Measurements from ENCODE around the gene LMF2.

The LMF2 gene

GRCh38 chr22:50486561-50487289 lies 20.8 kb downstream of the LMF2 start, which contains the start of gene MIOX:
TSS of gene MIOX (plus strand) at chr22:50486859. CDS start at chr22:50486898, 39 bp downstream.
- no peak for DNase-seq
- in situ Hi-C loops (cut with MboI; ENCODE audit: low pct_unique_long_range_greater_than_20kb, low sequenced_read_pairs), result loop anchor here (10.0 kb wide), 1 partner anchor 52 kb away; no protein-coding TSS in a partner anchor

DNA sequence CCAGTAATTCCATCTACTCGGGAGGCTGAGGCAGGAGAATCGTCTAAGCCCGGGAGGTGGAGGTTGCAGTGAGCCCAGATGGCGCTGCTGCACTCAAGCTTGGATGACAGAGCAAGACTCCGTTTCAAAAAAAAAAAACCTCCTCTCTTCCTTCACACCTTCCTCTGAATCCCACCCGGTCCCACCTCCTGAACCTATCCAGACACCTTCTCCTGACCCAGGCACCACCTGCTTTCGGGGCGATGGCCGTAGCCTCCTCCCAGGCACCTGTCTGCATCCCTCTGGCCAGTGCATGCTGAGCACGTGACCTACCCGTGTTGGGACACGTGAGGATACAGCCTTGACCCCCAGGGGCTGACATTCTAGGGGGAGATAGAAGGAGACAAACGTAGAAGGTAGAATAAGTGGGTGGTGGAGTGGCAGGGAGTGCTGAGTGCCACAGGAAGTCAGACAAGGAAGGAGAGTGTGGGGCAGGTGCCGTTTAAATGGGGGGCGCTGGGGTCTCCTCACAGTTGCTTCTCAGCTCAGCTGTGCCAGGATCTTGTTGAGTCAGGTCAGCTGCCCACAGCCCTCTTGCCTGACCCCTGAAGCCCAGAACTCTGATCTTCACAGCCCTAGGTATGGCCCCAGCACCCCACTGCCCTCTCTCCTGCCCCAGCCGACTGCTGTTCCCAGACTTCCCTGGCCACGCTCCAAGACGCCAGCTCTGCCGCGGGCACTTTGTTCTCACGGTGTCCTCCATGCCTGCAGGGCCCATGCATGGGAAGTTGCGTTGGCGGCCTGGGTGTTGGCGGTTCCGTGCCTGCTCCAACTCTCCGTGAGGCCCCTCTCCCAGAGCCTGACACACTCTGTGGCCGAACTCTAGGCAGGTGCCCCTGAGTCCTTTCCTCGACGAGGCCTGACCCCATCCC lies 22.0 kb downstream of the LMF2 start:
- in situ Hi-C loops (cut with MboI; ENCODE audit: low pct_unique_long_range_greater_than_20kb, low sequenced_read_pairs), result loop anchor here (10.0 kb wide), 1 partner anchor 51 kb away; no protein-coding TSS in a partner anchor
- DNase-seq, result no peak

DNA sequence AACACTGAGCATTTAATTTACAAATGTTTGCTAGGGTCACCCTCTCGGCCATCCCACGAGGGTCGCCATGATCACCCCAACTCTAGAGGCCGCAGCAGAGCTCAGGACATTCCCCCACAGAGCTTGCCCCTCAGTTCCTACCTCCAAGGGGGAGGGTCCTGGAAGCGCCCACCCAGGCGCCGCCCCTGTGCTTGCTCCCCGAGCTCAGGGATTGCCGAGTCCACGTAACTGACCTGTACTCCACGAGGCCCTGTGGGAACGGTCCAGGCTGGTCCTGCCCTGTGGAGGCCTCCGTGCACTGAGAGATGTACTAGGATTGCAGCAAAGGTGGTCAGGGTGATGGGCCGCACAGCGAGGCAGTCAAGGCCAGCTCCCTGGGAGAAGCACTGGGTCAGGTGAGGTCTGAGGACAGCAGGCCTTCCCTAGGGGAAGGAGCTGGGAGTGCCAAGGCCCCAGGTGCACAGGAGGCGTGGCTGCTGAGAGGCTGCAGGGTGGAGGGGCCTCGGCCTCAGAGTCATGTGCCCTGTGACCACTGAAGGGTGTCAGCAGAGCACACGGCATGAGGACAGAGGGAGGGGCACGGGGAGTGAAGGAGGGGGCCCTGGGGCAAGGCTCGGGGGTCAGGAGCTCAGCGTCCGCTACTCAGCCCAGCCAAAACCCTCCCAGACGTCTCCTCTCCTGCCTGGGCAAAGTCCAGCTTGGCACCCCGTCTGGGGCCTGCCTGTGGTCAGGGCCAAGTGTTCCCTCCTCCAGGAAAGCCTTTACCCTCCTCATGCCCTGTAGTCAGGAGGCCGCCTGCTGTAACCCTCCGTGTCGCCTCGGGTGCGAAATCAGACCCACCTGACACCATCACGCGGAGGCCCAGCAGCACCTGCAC lies 23.3 kb downstream of the LMF2 start:
- in situ Hi-C loops (cut with MboI; ENCODE audit: low pct_unique_long_range_greater_than_20kb, low sequenced_read_pairs), result loop anchor here (10.0 kb wide), 1 partner anchor 49 kb away; no protein-coding TSS in a partner anchor
- DNase-seq, result no peak

- DNase-seq, result no peak
- in situ Hi-C loops (cut with MboI; ENCODE audit: low pct_unique_long_range_greater_than_20kb, low sequenced_read_pairs), result loop anchor here (10.0 kb wide), 1 partner anchor 49 kb away; no protein-coding TSS in a partner anchor
Measured at GRCh38 chr22:50483556-50483955, 23.9 kb downstream of the LMF2 start.

- in situ Hi-C loops (cut with MboI; ENCODE audit: low pct_unique_long_range_greater_than_20kb, low sequenced_read_pairs), result loop anchor here (10.0 kb wide), 1 partner anchor 48 kb away; no protein-coding TSS in a partner anchor
Measured at GRCh38 chr22:50483106-50483505, 24.4 kb downstream of the LMF2 start.

GRCh38 chr22:50482107-50483074 lies 25.1 kb downstream of the LMF2 start:
- DNase-seq, result no peak
- in situ Hi-C loops (cut with MboI; ENCODE audit: low pct_unique_long_range_greater_than_20kb, low sequenced_read_pairs), result loop anchor here (10.0 kb wide), 1 partner anchor 48 kb away; no protein-coding TSS in a partner anchor

More at GRCh38 chr22:50483106-50483505, 24.4 kb downstream of the LMF2 start:
- no peak for DNase-seq

DNA sequence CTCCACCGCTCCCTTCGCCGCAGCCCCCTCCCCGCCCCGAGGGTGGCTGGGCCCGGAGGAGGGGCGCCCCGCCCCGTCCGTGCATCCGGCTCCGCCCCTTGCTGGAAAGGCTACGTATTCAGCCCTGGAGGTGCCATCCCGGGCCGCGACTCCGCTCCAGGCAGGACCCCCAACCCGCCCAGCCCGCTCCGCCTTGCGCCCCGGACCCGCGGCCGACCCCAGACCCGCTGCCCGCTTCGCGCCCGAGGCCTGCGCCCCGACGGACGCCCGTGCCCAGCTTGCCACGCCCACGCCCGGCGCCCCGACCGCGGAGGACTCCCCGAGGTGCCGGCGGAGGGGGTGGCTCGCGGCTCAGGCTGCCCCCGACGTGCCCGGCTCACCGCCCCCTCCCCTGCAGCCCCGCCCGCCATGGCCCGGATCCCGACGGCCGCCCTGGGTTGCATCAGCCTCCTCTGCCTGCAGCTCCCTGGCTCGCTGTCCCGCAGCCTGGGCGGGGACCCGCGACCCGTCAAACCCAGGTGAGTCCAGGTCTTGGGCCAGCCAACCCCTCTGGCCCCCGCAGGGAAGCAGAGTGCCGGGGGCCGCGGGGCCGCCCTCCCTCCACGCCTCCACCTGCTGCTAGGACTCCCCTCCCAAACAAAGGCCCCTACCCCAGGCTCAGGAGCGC lies 25.9 kb downstream of the LMF2 start, which contains the start of gene ADM2:
TSS of gene ADM2 (plus strand) at position 104 of the 667 bp plus-strand sequence. CDS start at position 409, 305 bp downstream.
- in situ Hi-C loops (cut with MboI; ENCODE audit: low pct_unique_long_range_greater_than_20kb, low sequenced_read_pairs), result loop anchor here (10.0 kb wide), 1 partner anchor 47 kb away; no protein-coding TSS in a partner anchor
- no peak for DNase-seq

- DNase-seq, result no peak
- in situ Hi-C loops (cut with MboI; ENCODE audit: low pct_unique_long_range_greater_than_20kb, low sequenced_read_pairs), result loop anchor here (10.0 kb wide), 1 partner anchor 46 kb away; no protein-coding TSS in a partner anchor
Measured at GRCh38 chr22:50481045-50481439, 26.5 kb downstream of the LMF2 start.

- DNase-seq, result no peak
- in situ Hi-C loops (cut with MboI; ENCODE audit: low pct_unique_long_range_greater_than_20kb, low sequenced_read_pairs), result loop anchor here (10.0 kb wide), 1 partner anchor 45 kb away; no protein-coding TSS in a partner anchor
Measured at GRCh38 chr22:50479721-50480120, 27.8 kb downstream of the LMF2 start.

GRCh38 chr22:50477923-50478322 lies 29.6 kb downstream of the LMF2 start:
- DNase-seq, result no peak
- in situ Hi-C loops (cut with MboI; ENCODE audit: low pct_unique_long_range_greater_than_20kb, low sequenced_read_pairs), result no loop called here

GRCh38 chr22:50476868-50477267 lies 30.6 kb downstream of the LMF2 start:
- DNase-seq, result no peak
- in situ Hi-C loops (cut with MboI; ENCODE audit: low pct_unique_long_range_greater_than_20kb, low sequenced_read_pairs), result no loop called here

GRCh38 chr22:50475652-50476002 lies 31.9 kb downstream of the LMF2 start:
- in situ Hi-C loops (cut with MboI; ENCODE audit: low pct_unique_long_range_greater_than_20kb, low sequenced_read_pairs), result no loop called here
- DNase-seq, result no peak

DNA sequence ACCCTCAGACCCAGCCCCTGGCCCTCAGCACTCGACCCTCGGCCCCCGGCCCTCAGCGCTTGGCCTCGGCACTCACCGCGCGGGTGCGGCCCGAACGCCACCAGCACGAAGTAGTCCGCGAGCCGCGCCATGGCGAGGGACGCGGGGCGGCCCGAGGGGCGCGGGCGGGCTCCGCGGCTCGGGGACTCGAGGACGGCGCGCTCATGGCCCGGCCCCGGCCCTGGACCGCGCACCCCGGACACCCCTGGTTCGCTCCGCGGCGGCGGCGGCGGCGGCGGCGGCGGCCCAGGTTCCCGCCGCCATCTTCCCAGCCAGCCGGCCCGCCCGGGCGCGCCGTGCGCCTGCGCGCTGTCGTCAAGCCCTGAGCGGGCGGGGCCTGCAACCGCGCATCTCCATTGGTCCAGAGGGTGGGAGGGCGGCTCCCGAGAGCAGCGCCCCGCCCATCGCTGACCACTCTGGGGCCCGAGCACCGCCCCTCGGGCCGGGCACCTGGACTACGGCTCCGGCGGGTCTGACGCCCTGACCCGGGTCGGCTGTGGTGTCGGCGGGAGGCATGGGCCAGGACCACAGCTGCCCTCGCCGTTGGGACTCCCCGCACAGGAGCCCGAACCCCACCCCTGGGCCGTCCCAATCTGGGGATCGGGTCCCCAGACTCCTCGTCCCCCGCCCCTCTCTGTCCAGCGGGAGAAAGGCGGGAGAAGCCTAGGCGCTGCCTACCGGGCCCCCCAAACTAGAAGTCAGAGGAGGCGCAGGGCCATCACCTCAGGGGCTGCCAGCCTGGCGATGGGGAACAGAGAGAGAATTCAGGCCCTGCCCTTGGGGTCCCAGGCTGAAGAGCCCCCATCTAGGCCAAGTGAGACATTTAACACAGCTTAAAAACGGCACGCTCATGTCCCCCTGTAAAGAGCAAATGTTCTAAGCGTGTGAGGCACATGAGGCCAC lies 32.5 kb downstream of the LMF2 start, which contains the start of gene SBF1:
TSS of gene SBF1 (minus strand) at position 326 of the 942 bp plus-strand sequence. CDS start at position 131, 195 bp downstream.
- DNase-seq, result peak; percentile 83
- in situ Hi-C loops (cut with MboI; ENCODE audit: low pct_unique_long_range_greater_than_20kb, low sequenced_read_pairs), result no loop called here

GRCh38 chr22:50473855-50474671 lies 33.4 kb downstream of the LMF2 start:
- in situ Hi-C loops (cut with MboI; ENCODE audit: low pct_unique_long_range_greater_than_20kb, low sequenced_read_pairs), result no loop called here
- peak; percentile 30 for DNase-seq

DNA sequence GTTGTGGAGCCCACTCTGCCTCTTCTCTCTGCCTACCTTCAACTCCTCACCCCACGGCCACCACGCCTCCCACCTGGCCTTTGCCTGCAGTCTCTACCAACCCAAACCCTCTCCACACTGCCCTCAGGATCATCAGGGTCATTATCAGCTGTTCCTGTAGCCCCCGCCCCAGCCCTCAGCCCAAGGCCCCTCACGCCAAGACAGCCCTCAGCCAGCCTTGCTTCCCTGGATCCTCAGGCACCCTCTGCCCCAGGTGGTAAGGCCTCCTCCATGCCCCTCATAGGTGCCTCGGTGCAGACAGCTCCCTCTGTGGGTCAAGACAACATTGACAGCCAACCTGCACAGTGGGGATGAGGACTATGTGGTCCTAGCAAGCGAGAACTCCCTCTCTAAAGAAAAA lies 34.4 kb downstream of the LMF2 start:
- peak; percentile 46 for DNase-seq
- in situ Hi-C loops (cut with MboI; ENCODE audit: low pct_unique_long_range_greater_than_20kb, low sequenced_read_pairs), result no loop called here
